Smooth muscle cell of the brain vasculature (primary cell): ENCODE results near the gene SLC6A20.

ENCODE experiments used
- DNase-seq: peaks from one replicate; pipeline ENCODE4 v3.0.0-alpha.2; 2012; ENCODE audit warnings: low read depth, low spot score

The SLC6A20 gene

GRCh38 chr3:45719655-45720487 lies 76.5 kb downstream of the SLC6A20 start:
- DNase-seq, result no peak

GRCh38 chr3:45716790-45717336 lies 79.5 kb downstream of the SLC6A20 start:
- DNase-seq, result no peak

GRCh38 chr3:45715945-45716344 lies 80.4 kb downstream of the SLC6A20 start:
- no peak for DNase-seq

GRCh38 chr3:45712434-45713110 lies 83.8 kb downstream of the SLC6A20 start:
- DNase-seq, result no peak

GRCh38 chr3:45711931-45712330 lies 84.4 kb downstream of the SLC6A20 start:
- DNase-seq, result no peak

- DNase-seq, result no peak
These were observed 90.2 kb downstream of the SLC6A20 start for GRCh38 chr3:45705839-45706808.
